ENCODE results near the gene NIPBL.

Gene NIPBL

DNA sequence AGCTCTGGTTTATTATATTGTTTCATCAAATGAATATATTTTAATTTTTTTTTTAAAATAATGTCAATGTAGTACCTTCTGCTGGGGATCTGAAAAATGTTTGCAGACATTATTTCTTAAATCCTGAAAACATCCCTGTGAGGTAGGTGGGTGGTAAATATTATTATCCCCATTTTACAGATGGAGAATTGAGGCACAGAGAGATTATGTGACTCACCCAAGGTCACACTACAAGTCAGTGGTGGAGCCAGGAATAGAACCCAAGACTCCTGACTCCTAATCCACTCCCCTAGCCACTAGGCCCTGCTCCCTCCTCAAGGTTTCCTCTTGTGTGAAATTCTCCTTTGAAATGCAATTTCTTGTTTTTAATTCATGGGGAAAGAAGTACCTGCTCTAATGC, 171.4 kb downstream of the NIPBL start:
- no peak overlapping the region for H3K27ac ChIP-seq (ENCODE audit: low read depth, low read length)
- H2AFZ ChIP-seq (ENCODE audit: low read depth, low read length, severe bottlenecking) = no peak overlapping the region
- no peaks in the 10 kb centered on the region for H4K20me1 ChIP-seq (ENCODE audit: low read depth, low read length)
- H3K4me3 ChIP-seq (ENCODE audit: insufficient read depth, low read length, poor library complexity, severe bottlenecking) = no peak overlapping the region
- no peaks in the 10 kb centered on the region for H3K9me3 ChIP-seq (ENCODE audit: insufficient read depth, low read length)
- no peaks in the 10 kb centered on the region for H3K27me3 ChIP-seq (ENCODE audit: low read length)
- TF ChIP-seq EZH2phosphoT487 (conservative IDR thresholded peaks at IDR 0.05; ENCODE audit: low read length) = no peak
- TF ChIP-seq, protein P1, sequence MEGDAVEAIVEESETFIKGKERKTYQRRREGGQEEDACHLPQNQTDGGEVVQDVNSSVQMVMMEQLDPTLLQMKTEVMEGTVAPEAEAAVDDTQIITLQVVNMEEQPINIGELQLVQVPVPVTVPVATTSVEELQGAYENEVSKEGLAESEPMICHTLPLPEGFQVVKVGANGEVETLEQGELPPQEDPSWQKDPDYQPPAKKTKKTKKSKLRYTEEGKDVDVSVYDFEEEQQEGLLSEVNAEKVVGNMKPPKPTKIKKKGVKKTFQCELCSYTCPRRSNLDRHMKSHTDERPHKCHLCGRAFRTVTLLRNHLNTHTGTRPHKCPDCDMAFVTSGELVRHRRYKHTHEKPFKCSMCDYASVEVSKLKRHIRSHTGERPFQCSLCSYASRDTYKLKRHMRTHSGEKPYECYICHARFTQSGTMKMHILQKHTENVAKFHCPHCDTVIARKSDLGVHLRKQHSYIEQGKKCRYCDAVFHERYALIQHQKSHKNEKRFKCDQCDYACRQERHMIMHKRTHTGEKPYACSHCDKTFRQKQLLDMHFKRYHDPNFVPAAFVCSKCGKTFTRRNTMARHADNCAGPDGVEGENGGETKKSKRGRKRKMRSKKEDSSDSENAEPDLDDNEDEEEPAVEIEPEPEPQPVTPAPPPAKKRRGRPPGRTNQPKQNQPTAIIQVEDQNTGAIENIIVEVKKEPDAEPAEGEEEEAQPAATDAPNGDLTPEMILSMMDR (IDR thresholded peaks at IDR 0.05; ENCODE audit: insufficient read depth, low read length, poor library complexity, severe bottlenecking) = no peak
- no peaks in the 10 kb centered on the region for H3K9me2 ChIP-seq (replicated peaks; ENCODE audit: insufficient read depth, low read length)
- H3K9ac ChIP-seq (ENCODE audit: low read length) = no peak overlapping the region
- H3K79me2 ChIP-seq (ENCODE audit: insufficient read depth, low read length) = no peaks in the 10 kb centered on the region
- H3F3A ChIP-seq (ENCODE audit: insufficient read depth) = no peaks in the 10 kb centered on the region
- peaks cover 62% of the 10 kb centered on the region for H3K36me3 ChIP-seq (ENCODE audit: low read length)
- no peak overlapping the region for H3K4me2 ChIP-seq (ENCODE audit: low read depth, low read length, poor library complexity, severe bottlenecking)

DNA sequence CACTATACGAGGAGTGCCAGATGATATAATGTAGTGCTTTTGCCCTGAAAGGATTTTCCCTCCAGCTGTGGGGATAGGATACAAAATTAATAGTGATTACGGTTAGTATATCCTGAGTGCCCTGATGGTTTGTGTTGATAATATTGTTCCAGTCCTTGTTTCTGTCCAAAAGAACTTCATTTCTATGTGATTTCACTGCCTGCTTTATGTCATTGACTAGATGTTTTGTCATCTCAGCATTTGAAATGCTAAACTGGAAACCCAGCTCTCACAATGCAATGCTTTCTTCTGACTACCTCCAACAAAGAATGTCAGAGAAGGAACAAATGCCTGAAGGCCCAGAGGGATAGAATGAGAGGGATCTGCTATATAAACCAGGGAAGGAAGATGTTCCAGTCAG, 177.8 kb downstream of the NIPBL start:
- H4K20me1 ChIP-seq (ENCODE audit: low read depth, low read length) = no peaks in the 10 kb centered on the region
- no peaks in the 10 kb centered on the region for H3F3A ChIP-seq (ENCODE audit: insufficient read depth)
- H3K9me3 ChIP-seq (ENCODE audit: insufficient read depth, low read length) = no peaks in the 10 kb centered on the region
- H2AFZ ChIP-seq (ENCODE audit: low read depth, low read length, severe bottlenecking) = no peak overlapping the region
- no peaks in the 10 kb centered on the region for H3K79me2 ChIP-seq (ENCODE audit: insufficient read depth, low read length)
- no peak overlapping the region for H3K4me3 ChIP-seq (ENCODE audit: insufficient read depth, low read length, poor library complexity, severe bottlenecking)
- no peak for TF ChIP-seq EZH2phosphoT487 (conservative IDR thresholded peaks at IDR 0.05; ENCODE audit: low read length)
- TF ChIP-seq, protein P1 (IDR thresholded peaks at IDR 0.05; ENCODE audit: insufficient read depth, low read length, poor library complexity, severe bottlenecking) = no peak
- peaks cover 46% of the 10 kb centered on the region for H3K36me3 ChIP-seq (ENCODE audit: low read length)
- H3K4me2 ChIP-seq (ENCODE audit: low read depth, low read length, poor library complexity, severe bottlenecking) = no peak overlapping the region
- no peak overlapping the region for H3K27ac ChIP-seq (ENCODE audit: low read depth, low read length)
- H3K9ac ChIP-seq (ENCODE audit: low read length) = no peak overlapping the region
- no peaks in the 10 kb centered on the region for H3K27me3 ChIP-seq (ENCODE audit: low read length)
- H3K9me2 ChIP-seq (replicated peaks; ENCODE audit: insufficient read depth, low read length) = no peaks in the 10 kb centered on the region

DNA sequence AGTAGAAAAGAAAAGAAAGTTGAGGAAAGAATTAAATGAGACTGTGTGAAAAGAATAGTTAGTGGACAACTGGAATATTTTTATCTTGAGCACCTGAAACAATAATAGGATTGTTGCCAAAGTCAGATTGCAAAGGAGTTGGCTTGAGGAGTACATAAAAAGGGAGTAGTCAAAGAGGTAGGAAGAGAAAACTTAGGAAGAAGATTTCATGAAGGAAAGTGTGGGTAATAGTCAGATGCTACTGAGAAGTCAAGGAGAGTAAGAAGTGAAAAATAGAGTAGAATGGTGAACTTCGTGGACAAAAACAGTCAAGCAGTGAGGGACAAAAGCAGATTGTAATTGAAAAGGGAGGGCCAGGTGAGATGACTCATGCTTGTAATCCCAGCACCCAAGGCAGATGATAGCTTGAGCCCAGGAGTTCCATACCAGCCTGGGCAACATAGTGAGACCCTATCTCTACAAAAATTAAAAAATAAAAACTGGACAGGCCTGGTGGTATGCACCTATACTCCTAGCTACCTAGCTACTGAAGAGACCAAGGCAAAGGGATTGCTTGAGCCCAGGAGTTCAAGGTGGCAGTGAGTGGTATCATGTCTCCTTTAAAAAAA, 178.9 kb downstream of the NIPBL start:
- Histone ChIP-seq H3K27ac (ENCODE audit: low read depth, low read length) (no peak overlapping the region), H3K79me2 (ENCODE audit: insufficient read depth, low read length) (no peaks in the 10 kb centered on the region), H4K20me1 (ENCODE audit: low read depth, low read length) (no peaks in the 10 kb centered on the region), H3K4me2 (ENCODE audit: low read depth, low read length, poor library complexity, severe bottlenecking) (no peak overlapping the region), H2AFZ (ENCODE audit: low read depth, low read length, severe bottlenecking) (no peak overlapping the region), H3K36me3 (ENCODE audit: low read length) (peaks cover 44% of the 10 kb centered on the region), H3K27me3 (ENCODE audit: low read length) (no peaks in the 10 kb centered on the region), H3K9me2 (replicated peaks; ENCODE audit: insufficient read depth, low read length) (no peaks in the 10 kb centered on the region), H3F3A (ENCODE audit: insufficient read depth) (no peaks in the 10 kb centered on the region), H3K9me3 (ENCODE audit: insufficient read depth, low read length) (no peaks in the 10 kb centered on the region), H3K9ac (ENCODE audit: low read length) (no peak overlapping the region), H3K4me3 (ENCODE audit: insufficient read depth, low read length, poor library complexity, severe bottlenecking) (no peak overlapping the region)
- TF ChIP-seq, protein P1 (IDR thresholded peaks at IDR 0.05; ENCODE audit: insufficient read depth, low read length, poor library complexity, severe bottlenecking) = no peak
- TF ChIP-seq EZH2phosphoT487 (conservative IDR thresholded peaks at IDR 0.05; ENCODE audit: low read length) = no peak

Data from SU-DHL-6 (cell line).